NCI-H1092 (cell line): ENCODE results near the gene SLC6A13.
"Not testable (repeated sequence)": the region's sequence is repeated elsewhere in the genome, so short reads cannot be mapped to it uniquely, and the experiment has no call there.

ENCODE experiments used
- DNase-seq: peaks from one replicate; lab custom pipeline; 2025; lab: John Stamatoyannopoulos, UW

SLC6A13 gene

DNA sequence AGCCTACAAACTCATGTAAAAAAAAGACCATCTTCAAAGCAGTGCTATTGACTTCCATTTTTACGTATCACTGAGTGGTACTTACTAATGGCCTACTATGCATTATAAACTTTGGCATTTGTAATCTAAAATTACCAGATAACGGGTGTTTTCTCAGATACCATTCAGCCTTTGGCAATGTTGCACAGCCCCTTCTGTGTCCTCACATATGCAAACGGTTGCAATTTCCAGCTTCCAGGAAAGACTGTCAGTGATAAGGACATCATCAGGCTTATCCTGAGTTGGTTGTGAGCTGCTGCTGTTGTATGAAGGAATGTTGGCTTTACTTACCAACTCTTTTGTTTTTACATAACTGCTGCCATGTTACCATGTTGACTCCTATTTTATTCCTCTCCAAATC is 1.6 kb upstream of the SLC6A13 start:
- DNase-seq = no peak

DNA sequence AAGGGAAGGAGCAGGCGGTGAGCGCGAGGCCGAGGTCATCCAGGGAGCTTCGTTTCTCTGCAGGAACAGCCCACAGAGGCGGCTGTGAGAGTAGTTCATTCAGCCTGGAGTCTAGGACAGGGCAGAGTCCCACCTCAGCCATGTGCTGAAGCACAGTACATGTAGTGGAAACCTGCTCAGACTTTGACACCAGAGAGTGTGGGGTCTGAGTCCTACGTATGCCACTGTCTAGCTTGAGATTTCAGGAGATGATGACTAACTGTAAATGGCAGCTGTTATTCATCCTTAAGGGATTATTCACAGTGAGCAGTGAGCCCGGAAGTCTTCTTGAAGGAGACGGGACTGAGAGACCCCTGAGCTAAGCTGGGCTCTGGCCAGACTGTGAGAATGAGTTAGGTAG is 938 bp upstream of the SLC6A13 start:
- no peak for DNase-seq

DNA sequence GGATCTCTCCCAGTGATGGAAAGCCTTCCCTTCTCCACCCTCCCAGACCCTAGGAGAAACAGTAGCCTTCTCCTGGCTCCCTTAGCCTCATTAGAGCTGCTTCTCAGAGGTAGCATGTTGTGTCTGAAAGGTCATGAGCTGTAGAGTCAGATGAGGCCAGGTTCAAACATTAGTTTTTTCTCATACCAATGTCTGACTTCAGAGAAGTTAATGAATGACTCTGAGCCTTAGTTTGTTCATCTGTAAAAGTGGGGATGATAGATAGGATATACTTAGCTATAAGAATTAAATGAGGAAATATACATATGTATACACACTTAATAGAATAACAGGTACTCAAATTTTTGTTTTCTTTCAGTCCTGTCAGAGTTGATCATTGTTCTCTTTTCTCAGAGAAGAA is 523 bp downstream of the SLC6A13 start:
- DNase-seq = no peak

DNA sequence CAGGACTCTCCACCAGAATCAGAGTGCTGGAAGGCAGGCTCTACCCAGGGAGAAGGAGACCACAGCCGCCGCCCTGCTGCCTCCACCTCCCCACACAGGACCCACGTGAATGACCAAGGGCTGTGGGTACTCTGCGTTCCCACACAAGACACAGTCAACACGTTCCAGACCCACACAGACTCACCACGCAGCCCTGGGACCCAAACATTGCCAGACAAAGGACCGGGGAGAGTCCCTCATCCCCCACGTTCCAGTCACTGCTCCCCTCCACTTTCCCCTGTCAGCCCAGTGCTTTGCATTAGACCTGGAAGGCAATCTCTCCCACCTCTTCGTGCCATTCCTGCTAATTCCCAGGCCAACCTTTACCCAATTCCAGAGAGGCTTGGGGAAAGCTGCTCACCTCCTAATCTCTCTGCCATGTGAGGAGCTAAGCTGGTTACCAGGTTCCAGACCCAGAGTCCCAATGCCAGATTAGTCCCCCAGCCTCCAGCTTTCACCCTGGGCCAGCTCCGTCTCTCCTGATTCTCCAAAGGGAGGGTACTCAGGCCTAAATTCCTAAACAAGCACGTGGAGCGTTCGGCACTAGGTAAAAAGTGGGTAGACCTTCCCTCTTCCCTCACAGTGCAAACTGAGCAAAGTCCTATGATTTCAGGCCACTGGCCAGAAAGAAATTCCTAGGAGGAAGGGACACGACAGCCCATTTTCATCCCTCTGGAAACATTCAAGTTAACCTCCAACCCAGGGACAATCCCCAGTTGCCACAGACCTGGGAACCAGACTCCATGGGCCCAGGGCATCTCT is 4.9 kb downstream of the SLC6A13 start:
- DNase-seq = no peak

DNA sequence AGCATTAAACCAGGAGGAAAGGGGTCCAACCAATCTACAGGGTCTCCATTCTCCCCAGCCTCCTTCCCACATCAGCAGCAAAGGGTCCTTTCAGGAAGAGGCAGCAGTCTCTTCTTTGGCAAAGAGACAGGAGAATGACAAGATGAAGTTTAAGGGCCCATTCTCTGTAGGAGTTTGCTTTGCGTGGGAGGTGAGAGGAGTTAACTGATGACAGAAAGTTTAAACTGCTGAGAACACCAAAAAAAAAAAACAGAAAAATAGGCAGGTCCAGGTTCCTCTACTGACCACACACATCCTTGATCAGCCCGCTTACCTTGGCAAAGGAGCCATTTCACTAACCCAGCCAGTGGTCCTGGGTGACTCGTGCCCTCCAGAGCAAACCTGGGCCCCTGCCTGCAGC is 5.7 kb downstream of the SLC6A13 start:
- no peak for DNase-seq

DNA sequence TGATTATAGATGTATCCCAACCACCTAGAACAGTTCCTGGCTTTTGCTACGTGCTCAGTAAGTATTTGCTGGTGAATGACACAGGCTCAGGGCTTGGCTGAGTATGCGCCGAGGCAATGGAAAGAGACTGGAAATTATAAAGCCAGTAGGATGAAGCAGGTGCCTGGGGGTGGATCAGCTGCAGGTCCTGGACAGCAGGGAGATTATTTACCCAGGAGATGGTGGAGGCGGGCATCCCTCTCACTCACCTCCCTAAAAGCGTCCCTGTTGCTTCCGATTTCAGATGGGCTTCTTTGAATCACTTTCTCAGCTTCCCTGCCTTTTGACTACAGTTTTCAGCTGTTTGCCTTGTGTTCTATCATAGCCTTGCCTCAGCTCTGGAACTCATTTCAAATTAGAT is 6.4 kb downstream of the SLC6A13 start:
- no peak for DNase-seq

DNA sequence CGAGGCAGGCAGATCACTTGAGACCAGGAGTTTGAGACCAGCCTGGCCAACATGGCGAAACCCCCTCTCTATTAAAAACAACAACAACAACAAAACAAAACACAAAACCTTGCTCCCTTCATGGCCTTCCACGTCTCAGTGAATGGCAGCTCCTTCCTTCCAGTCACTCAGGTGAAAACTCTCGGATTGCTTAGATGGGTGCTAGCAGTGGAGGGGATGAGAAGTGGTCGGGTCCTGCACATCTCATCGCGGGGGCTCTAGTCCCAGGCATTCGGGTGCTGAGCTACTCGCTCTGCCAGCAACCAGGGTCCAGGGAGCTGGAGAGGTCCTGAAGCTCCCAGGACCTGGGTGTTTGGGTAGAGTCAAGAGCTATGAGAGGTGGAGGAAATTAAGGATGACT is 7.7 kb downstream of the SLC6A13 start:
- DNase-seq = no peak

DNA sequence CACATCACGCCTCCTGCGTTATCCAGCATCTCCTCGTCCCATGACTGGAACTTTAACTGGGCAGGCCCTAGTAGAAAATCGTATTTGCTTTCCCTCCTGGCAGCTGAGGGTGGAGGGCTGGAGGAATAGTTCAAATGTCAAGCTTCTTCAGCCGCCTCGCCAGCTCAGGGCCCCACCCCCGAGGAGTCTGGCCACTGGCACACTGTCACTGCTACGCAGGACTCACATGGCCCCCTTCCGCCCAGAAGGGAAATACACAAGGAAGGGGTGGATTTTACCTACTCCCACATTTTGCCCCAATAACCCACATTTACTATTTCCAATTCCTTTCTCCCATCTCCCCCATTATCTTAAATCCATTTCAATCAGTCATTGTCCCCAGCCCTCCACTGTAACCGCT is 8.6 kb downstream of the SLC6A13 start:
- no peak for DNase-seq

DNA sequence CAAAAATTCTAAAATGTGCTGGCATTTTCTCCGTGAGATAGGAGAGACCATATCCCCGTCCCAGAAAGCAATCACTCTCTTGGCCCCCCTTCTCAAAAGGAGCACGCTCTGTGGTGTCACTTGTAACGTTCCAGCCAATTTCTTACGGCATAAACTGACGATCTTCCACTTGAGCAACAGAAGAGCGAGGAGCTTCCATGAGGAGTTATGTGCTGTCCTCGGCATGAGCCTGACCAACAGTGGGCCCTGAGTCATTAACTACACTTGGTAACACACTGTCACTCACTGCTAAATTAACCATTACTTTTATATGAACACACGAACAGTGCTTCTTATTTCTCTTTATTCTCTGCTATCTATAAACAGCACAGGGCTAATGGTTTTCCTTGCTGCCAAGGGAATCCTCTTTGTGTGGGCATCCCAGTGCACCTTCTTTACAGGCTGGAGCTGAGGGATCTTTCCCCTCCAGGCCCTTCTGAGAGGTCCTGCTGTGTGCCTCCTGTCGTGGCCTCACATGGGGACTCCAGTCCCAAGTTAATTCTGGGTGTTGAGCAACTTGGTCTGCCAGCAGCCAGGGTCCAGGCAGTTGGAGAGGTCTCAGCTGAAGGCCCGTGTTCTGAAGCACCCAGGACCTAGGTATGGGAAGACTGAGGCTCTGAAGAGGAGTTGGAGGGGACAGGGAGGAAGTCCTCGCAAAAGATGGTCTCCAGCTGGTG is 9.4 kb downstream of the SLC6A13 start:
- no peak for DNase-seq

DNA sequence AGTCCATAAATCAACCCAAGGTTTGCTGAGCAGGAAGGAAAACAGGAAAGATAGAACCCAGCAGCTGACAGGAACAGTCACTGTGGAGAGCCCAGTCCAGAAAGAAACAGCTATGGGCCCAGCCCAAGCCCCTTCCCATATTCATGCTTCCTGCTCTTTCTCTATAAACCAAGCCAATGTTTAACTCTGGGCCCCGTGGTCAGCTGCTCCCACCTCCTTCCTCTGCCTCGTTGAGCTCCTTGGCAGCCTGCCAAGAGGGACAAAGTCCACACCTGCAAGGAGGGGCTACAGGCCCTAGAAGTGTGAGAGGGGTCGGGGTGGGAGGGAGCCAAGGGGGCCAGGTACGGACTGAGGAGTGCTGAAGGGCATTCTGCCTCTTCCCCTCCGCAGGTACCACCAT is 10.0 kb downstream of the SLC6A13 start:
- DNase-seq = no peak

DNA sequence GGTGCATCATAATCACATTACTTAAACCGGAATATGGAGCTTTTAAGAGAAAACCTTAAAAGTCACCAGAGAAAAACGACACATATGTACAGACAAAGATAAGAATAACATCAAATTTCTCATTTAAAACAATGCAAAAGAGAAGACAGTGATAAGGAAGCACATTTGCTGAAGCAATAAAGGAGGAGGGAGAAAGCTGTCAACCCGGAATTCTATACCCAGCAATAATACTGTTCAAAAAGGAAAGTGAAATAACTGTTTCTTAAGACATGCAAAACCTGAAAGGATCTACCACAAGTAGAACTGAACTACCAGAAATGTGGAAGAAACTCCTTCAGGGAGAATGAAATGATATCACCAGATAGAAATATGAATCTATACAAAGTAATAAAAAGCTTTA is 15.4 kb downstream of the SLC6A13 start:
- DNase-seq = no peak

DNA sequence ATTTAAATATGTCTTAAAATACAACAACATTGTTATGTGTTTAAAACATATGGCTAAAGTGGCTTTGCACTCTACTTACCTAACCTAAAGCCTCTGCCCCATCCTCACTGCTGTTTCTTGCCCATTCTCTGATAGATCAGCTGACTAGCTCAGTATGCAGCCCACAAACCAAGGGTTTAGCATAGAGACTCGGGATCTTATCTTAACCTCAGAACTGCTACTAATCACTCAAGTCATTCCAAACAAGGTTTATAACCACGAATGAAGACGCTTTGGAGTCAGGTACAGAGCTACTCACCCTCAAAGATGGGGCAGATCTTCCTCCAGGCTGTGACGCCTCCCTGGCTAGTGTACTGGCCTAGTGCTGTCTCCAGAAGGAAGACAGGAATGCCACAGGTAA is 19.3 kb downstream of the SLC6A13 start:
- DNase-seq = no peak

DNA sequence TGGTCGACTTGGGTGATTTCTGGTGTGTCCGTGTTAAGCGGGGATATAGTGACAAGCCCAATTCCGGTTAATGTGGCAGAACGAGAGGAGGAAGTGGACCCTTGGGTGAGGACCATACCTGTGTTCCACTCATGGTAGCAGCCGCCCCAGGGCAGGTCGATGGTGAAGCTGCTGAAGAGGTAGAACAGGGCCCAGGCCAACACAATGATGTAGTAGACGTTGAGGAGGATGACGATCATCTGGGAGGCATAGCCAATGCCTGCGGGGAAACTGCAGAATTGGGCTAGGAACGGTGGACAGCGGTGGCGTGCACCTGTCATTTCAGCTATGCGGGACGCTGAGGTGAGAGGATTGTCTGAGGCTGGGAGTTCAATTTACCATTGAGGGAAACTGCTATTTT is 20.1 kb downstream of the SLC6A13 start:
- no peak for DNase-seq

DNA sequence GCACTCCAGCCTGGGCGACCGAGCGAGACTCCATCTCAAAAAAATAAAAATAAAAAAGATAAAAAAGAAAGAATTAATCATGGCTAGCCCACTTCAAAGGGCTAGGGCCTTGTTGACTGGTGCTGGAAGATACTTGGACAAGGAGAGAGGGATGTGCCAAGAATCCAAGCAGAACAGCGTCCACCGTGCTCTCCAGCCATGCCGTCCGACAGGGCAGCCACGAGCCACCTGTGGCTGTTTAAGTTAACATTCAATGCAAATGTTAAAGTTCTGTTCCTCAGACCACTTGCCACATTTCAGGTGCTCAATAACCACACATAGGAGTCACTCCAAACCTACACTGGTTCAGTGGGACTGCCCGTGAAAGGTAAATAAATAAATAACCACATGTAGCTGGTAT is 21.4 kb downstream of the SLC6A13 start:
- no peak for DNase-seq

DNA sequence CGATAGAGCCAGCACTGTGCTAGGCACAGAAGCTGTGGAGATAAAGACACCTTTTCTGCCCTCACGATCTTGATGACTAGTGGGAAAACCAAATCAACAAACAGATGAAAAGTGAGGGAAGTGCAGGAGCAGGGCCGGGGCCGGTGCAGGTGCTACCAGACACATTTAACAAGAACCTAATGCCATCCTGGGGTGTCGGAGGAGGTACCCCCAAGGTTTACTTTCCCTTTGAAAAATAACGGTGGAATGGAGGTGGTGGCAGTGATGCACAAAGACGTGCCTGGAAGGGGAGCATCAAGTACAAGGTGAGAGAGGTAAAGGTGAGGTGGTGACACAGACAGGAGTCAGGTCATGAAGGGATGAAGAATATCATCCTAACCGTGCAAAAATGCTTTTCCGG is 22.1 kb downstream of the SLC6A13 start:
- DNase-seq = no peak

DNA sequence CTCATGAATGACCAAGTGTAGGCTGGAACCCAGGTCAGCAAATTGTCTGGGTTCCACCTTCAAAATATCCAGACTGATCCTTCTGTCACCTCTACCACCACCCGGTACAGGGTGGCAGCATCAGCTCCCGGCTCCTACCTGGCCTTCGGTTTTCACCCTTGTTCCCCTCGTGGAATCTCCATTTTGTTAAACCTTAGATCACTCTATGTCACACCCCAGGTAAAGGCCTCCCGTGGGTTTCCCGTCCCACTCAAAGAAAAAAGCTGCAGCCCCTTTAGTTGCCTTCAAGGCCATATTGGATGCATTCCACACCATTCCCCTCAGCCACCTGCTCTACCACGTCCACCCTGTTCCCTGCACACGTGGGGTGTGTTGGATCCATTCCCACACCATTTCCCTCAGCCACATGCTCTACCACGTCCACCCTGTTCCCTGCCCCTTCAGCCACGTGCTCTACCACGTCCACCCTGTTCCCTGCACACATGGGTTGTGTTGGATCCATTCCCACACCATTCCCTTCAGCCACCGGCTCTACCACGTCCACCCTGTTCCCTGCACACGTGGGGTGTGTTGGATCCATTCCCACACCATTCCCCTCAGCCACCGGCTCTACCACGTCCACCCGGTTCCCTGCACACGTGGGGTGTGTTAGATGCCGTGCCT is 23.8 kb downstream of the SLC6A13 start:
- DNase-seq = no peak

DNA sequence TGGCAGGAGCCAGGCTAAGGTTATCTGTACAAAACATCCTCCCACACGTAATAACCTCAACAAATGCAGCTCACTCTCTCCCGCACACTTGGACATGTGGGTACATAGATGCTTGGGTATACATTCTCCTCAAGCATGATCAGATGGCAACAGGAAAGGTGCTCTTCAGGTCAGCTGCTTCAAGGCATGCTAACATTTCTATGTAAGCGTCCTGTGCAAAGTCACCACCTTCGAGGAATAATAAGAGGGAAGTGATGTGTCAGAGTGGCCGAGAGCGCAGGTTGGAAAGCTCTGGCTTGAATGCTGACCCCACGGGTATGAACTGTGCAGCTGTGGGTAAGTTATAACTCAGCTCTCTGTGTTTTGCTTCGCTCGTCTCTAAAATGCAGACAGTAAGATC is 24.5 kb downstream of the SLC6A13 start:
- DNase-seq = no peak

DNA sequence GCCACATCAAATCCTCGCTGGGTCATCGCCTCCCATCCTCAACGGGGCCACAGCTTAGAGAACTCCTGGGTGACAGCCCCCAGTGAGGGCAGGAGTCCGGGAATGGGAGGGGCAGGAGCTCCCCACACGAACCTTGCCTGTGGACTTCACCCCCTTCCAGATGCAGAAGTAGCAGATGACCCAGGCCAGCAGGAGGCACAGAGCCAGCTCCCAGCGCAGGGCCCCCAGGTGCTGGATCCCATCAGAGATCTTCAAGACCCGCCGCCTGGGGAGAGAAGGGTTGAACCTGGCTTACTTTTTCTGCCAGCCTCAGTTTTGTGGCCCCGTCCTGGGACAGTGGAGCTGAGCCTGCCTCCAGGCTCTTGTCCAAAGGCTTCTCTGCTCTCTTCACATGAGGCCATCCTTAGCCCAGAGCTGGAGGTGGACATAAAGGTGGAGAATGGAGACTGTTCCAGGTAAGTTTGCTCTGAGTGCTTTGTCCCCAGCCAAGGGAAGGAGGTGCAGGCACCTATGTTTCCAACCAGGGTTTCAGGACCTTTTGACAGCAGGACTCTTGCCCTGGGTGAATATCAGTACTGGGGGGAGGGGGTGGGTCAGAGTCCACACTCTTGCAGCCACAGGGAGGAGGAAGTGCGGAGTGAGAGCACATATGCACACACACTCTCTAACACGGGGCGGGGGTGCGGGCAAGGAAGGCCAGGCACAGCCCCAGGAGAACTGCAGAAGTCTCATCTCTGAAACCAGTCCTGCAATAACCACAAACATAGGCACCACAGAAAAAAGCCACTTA is 25.4 kb downstream of the SLC6A13 start:
- DNase-seq = no peak

DNA sequence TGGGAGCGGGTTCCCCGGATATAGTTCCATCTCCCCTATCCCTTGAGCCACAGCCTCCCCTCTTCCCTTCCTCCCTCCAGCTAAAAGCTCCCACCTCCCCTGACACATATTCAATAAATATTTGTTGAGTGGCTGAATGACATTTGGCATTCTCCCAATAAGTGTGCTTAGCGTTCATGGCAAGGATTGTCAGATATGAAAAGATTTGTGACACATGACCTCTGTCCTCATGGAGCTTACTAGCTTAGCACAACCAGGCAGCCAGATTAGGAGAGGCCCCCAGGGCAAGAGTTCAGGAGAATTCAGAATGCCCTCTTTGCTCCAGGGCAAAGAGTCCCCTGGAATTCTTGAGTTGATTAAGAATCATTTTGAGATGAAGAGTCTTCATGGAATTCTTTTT is 26.2 kb downstream of the SLC6A13 start:
- DNase-seq = no peak

DNA sequence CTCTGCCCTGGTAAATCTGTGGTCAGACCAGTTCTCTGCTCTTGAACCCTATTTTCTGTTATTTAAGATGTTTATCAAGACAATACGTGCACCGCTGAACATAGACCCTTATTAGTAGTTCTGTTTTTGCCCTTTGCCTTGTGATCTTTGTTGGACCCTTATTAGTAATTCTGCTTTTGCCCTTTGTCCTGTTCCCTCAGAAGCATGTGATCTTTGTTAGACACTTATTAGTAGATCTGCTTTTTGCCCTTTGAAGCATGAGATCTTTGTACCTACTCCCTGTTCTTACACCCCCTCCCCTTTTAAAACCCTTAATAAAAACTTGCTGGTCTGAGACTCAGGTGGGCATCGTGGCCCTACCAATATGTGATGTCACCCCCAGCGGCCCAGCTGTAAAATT is 26.7 kb downstream of the SLC6A13 start:
- DNase-seq = not testable (repeated sequence)

DNA sequence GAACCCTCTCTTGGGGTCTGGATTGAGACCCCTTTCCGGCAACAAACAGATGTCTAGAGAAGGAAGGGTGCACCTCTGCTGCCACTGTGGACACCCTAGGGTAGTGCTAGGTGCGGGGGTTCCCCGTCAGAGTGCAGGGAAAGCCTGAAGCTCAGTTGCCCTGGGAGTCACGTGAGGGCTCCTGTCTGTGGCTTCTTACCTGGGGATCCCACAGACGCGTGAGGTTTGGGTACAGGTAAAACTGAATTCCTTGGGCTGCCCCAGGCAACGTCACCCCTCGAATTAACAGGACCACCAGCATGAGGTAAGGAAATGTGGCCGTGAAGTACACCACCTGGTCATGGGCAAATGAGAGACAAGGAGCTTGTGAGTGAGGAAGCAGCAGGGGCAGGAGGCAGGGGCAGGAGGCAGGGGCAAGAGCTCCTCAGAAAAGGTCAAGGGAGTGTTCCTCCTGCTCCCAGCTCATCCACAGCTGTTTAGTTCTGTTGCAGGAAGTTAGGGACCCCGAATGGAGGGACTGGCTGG is 27.7 kb downstream of the SLC6A13 start:
- no peak for DNase-seq

DNA sequence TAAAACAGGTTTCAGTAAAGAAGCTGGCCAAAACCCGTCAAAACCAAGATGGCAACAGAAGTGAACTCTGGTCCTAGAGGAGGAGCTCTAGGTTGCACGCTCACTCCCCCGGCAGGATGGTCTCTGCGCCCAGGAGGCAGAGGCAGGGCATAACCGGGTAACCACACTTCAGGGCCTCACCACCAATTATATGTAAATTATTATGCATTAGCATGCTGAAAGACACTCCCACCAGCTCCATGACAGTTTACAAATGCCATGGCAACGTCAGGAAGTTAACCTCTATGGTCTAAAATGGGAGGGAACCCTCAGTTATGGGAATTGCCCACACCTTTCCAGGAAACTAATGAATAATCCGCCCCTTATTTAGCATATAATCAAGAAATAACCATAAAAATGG is 28.6 kb downstream of the SLC6A13 start:
- DNase-seq = no peak
